NCI-H2081 (cell line): ENCODE measurements around the gene CIAO1.
"Not testable (repeated sequence)": the region's sequence is repeated elsewhere in the genome, so short reads cannot be mapped to it uniquely, and the experiment has no call there.

ENCODE experiments used
- DNase-seq, 2 experiments: peaks; one replicate each; lab custom pipeline; 2025; lab: John Stamatoyannopoulos, UW

CIAO1 gene

GRCh38 chr2:96265840-96266679, at the start of gene CIAO1, which contains the start of gene TMEM127:
Gene CIAO1 (plus strand): TSS chr2:96266225. CDS start chr2:96266351, 126 bp downstream.
Gene TMEM127 (minus strand): TSS chr2:96265997. CDS start chr2:96265381, 616 bp downstream.
- peak; percentile 96 to 98 for DNase-seq

- DNase-seq = no peak
Measured at GRCh38 chr2:96218508-96219131, 47.4 kb upstream of the CIAO1 start.

GRCh38 chr2:96219959-96220358, 46.1 kb upstream of the CIAO1 start:
- not testable (repeated sequence) for DNase-seq

GRCh38 chr2:96221106-96221505, 44.9 kb upstream of the CIAO1 start:
- not testable (repeated sequence) for DNase-seq

GRCh38 chr2:96225016-96225533, 41.0 kb upstream of the CIAO1 start:
- no peak for DNase-seq

- DNase-seq = no peak
Measured at GRCh38 chr2:96231316-96231715, 34.7 kb upstream of the CIAO1 start.

GRCh38 chr2:96233436-96233835, 32.6 kb upstream of the CIAO1 start:
- no peak for DNase-seq

- no peak for DNase-seq
Measured at GRCh38 chr2:96233880-96234316, 32.1 kb upstream of the CIAO1 start.

GRCh38 chr2:96236882-96237281, 29.1 kb upstream of the CIAO1 start:
- no peak for DNase-seq

GRCh38 chr2:96238266-96238665, 27.8 kb upstream of the CIAO1 start:
- DNase-seq = no peak

GRCh38 chr2:96239091-96239490, 26.9 kb upstream of the CIAO1 start:
- no peak for DNase-seq

GRCh38 chr2:96239745-96240264, 26.2 kb upstream of the CIAO1 start:
- no peak for DNase-seq

GRCh38 chr2:96240341-96241038, 25.5 kb upstream of the CIAO1 start:
- DNase-seq = no peak

GRCh38 chr2:96241227-96241626, 24.8 kb upstream of the CIAO1 start:
- DNase-seq = no peak

- DNase-seq = no peak
Measured at GRCh38 chr2:96241900-96242611, 24.0 kb upstream of the CIAO1 start.

- DNase-seq = no peak
Measured at GRCh38 chr2:96243843-96244242, 22.2 kb upstream of the CIAO1 start.

GRCh38 chr2:96245609-96246390, 20.2 kb upstream of the CIAO1 start:
- DNase-seq = no peak

GRCh38 chr2:96247009-96247408, 19.0 kb upstream of the CIAO1 start:
- DNase-seq = no peak

GRCh38 chr2:96247896-96248295, 18.1 kb upstream of the CIAO1 start:
- no peak for DNase-seq

GRCh38 chr2:96248624-96249023, 17.4 kb upstream of the CIAO1 start:
- DNase-seq = no peak

GRCh38 chr2:96249654-96250053, 16.4 kb upstream of the CIAO1 start:
- no peak for DNase-seq
